Prostate gland (tissue), 2 donors: ENCODE results near the gene KCNG3.

ENCODE experiments used
- CTCF ChIP-seq, 4 experiments: fragments of 200-600 bp in 2 of 4; fragments of 450-650 bp in 2 of 4; sonication (generic) in 2 of 4; IDR thresholded peaks; 1 replicate in 3 of 4; 2 replicates in 1 of 4; pipeline ENCODE4 v1.5.1; 2016 to 2019; ENCODE audit warnings: antibody characterized with exemption in 4 of 4, mild to moderate bottlenecking in 2 of 4, moderate library complexity in 2 of 4
- POLR2A ChIP-seq: fragments of 450-650 bp; IDR thresholded peaks from one replicate; pipeline ENCODE4 v1.6.1; 2016; ENCODE audit warnings: antibody characterized with exemption, mild to moderate bottlenecking
- POLR2AphosphoS5 ChIP-seq: sonication (generic); formaldehyde crosslinking; IDR thresholded peaks from one replicate; pipeline ENCODE4 v1.6.1; 2017; ENCODE audit warnings: antibody characterized with exemption

GRCh38 chr2:42408009-42408408 lies 85.8 kb downstream of the KCNG3 start:
- TF ChIP-seq CTCF (IDR thresholded peaks at IDR 0.05) (no peak), POLR2A (no peak), POLR2AphosphoS5 (no peak)
